OCI-LY7 (cell line): ENCODE measurements around the gene GCSAML.

Experiments used
- EZH2phosphoT487 ChIP-seq: fragments of 200-600 bp; sonication (generic); IDR thresholded peaks from 2 replicates; pipeline ENCODE4 v1.6.1; 2018; ENCODE audit warnings: low read depth, borderline replicate concordance, mild to moderate bottlenecking, mixed run types, antibody characterized with exemption, low read length, moderate library complexity, mixed read lengths
- TF ChIP-seq, protein P1 (sequence below): fragments of 200-600 bp; sonication (generic); conservative IDR thresholded peaks from 2 replicates; pipeline ENCODE4 v1.5.1; 2014; ENCODE audit warnings: mild to moderate bottlenecking, antibody characterized with exemption, low read length, moderate library complexity, mixed read lengths

DNA sequence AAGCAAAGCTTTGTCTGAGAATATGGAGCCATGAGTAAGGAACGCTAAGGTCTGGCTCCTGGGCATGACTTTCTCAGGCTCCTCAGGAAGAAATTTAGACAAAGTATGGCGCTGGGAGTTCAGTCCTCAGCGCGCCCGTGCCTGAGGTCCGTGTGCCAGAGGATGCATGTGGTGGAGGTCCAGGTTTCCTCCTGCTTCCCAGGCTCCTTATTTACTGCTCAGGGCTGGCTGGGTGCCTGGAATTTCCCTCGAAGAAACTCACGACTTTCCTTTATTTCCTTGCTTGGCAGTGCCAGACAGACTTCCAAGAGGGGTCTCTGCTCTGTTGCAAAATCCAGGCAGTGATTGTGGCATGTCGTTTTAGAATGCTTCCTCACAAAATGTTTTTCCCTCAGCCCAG, 13.3 kb downstream of the GCSAML start:
- TF ChIP-seq, protein P1, sequence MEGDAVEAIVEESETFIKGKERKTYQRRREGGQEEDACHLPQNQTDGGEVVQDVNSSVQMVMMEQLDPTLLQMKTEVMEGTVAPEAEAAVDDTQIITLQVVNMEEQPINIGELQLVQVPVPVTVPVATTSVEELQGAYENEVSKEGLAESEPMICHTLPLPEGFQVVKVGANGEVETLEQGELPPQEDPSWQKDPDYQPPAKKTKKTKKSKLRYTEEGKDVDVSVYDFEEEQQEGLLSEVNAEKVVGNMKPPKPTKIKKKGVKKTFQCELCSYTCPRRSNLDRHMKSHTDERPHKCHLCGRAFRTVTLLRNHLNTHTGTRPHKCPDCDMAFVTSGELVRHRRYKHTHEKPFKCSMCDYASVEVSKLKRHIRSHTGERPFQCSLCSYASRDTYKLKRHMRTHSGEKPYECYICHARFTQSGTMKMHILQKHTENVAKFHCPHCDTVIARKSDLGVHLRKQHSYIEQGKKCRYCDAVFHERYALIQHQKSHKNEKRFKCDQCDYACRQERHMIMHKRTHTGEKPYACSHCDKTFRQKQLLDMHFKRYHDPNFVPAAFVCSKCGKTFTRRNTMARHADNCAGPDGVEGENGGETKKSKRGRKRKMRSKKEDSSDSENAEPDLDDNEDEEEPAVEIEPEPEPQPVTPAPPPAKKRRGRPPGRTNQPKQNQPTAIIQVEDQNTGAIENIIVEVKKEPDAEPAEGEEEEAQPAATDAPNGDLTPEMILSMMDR: no peak
- no peak for TF ChIP-seq EZH2phosphoT487
